Tibial artery (tissue), 4 donors: ENCODE measurements around the gene ALDH1L2.

Experiments
- DNase-seq, 2 donors: peaks; one replicate each; pipeline ENCODE4 v3.0.0-alpha.2; 2019
- H3K27ac ChIP-seq, 2 donors: fragments of 200-600 bp; sonication (generic) in 1 of 2; 1 replicate in 1 of 2; 2 replicates in 1 of 2; pipeline ENCODE4 v1.5.1; 2018 to 2019; ENCODE audit warnings: mild to moderate bottlenecking in 1 of 2
- H3K27me3 ChIP-seq, 2 donors: fragments of 200-600 bp; sonication (generic) in 1 of 2; one replicate each; pipeline versions ENCODE4 v1.5.1 to v1.6.0; 2016 to 2019
- H3K36me3 ChIP-seq, 3 donors: fragments of 200-600 bp; sonication (generic) in 2 of 3; one replicate each; pipeline ENCODE4 v1.5.1; 2016 to 2019; ENCODE audit warnings: mild to moderate bottlenecking in 2 of 3
- H3K4me1 ChIP-seq, 4 donors: fragments of 200-600 bp; sonication (generic) in 2 of 4; 1 replicate in 3 of 4; 2 replicates in 1 of 4; pipeline ENCODE4 v1.5.1; 2016 to 2019
- H3K4me3 ChIP-seq, 2 donors: fragments of 200-600 bp; sonication (generic) in 1 of 2; 1 replicate in 1 of 2; 2 replicates in 1 of 2; pipeline ENCODE4 v1.5.1; 2018 to 2019; ENCODE audit warnings: mild to moderate bottlenecking in 2 of 2
- H3K9me3 ChIP-seq, 3 donors: fragments of 200-600 bp; sonication (generic) in 1 of 3; one replicate each; pipeline ENCODE4 v1.5.1; 2016 to 2019
- intact Hi-C: fragments of 100-400 bp; cut with DNase I; formaldehyde crosslinking; loops from one replicate; pipeline ENCODE4 v1.15.0; 2023; ENCODE audit warnings: low total_unique reads
- TF ChIP-seq, protein P1 (sequence below), 2 experiments: fragments of 200-600 bp in 1 of 2; fragments of 450-650 bp in 1 of 2; IDR thresholded peaks; one replicate each; pipeline ENCODE4 v1.5.1; 2017 to 2019; ENCODE audit warnings: antibody characterized with exemption in 2 of 2, mild to moderate bottlenecking in 1 of 2, moderate library complexity in 1 of 2

ALDH1L2 gene

DNA sequence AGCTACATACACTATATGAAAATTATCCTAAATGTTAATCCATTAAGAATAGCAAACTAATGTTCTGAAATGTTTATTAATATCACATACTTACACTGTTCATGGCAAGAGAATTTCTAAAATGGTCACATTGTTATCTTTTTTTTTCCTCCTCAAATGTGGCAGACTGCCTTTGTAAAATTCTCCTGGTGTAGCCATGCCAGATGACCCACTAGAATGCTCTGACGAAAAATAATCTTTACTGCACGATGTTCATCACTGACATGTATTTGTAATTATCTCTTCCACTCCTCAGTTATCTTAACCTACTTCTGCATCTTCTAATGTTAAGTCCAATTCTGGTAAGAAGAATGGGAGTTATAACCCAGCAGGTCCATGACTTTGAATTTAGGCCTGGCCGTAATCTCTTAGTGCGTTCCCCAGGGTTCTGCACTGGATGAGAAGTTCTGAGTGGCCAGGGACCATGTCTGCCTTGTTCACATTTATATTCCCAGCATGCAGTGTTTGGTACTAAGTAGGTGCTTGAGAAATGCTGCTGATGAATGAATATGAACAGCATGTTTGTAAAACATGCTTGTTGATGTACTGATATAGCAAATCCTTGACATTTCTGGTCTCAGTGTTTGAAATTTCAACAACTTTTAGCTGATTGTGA is 51.4 kb downstream of the ALDH1L2 start:
- intact Hi-C loops = no loop called here
- Histone ChIP-seq H3K27ac (peak overlapping the region in 1 of 2 donors; percentile 45), H3K36me3 (peaks cover 0 to 14% (median 8%) of the 10 kb centered on the region in 3 donors), H3K9me3 (no peaks in the 10 kb centered on the region), H3K27me3 (no peaks in the 10 kb centered on the region), H3K4me1 (peaks cover 0 to 10% (median 0%) of the 10 kb centered on the region in 4 donors), H3K4me3 (no peak overlapping the region)
- no peak for DNase-seq
- TF ChIP-seq, protein P1, sequence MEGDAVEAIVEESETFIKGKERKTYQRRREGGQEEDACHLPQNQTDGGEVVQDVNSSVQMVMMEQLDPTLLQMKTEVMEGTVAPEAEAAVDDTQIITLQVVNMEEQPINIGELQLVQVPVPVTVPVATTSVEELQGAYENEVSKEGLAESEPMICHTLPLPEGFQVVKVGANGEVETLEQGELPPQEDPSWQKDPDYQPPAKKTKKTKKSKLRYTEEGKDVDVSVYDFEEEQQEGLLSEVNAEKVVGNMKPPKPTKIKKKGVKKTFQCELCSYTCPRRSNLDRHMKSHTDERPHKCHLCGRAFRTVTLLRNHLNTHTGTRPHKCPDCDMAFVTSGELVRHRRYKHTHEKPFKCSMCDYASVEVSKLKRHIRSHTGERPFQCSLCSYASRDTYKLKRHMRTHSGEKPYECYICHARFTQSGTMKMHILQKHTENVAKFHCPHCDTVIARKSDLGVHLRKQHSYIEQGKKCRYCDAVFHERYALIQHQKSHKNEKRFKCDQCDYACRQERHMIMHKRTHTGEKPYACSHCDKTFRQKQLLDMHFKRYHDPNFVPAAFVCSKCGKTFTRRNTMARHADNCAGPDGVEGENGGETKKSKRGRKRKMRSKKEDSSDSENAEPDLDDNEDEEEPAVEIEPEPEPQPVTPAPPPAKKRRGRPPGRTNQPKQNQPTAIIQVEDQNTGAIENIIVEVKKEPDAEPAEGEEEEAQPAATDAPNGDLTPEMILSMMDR (IDR thresholded peaks at IDR 0.05) = no peak

DNA sequence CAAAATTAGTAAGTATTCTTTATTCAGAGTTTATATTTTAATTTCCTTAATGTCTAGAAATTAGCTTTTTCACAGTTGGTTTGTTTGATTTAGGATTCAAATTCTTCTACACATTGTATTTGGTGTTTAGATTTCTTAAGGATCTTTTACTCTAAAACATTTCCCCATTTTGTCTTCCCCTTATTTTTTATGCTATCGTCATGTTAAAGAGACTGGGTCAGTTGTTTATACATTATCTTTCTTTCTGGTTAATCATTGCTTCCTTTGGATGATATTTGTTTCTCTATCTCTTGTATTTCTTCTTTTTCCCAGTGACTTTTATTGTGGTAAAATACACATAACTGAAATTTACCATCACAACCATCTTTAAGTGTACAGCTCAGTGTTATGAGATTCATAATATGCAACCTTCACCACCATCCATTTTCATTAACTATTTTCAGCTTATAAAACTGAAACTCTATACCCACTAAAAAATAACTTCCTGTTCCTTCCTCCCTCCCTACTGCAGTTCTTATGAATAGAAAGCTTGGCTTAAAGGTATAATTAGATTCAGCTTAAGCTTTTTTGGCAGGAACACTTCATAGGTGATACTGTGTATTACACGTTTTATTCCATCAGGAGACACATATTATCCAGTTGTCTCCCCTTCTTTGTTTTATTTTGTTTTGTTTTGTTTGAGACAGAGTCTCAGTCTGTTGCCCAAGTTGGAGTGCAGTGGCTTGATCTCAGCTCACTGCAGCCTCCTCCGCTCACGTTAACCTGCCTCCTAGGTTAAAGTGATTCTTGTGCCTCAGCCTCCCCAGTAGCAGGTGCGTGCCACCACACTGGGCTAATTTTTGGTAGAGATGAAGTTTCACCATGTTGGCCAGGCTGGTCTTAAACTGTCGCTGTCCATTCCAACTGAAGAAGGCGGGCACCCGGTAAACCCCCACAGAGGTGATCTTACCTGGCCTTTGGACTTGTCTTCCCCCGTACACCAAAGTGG is 53.1 kb downstream of the ALDH1L2 start:
- H3K27me3 ChIP-seq = no peaks in the 10 kb centered on the region
- no peak for DNase-seq
- H3K9me3 ChIP-seq = no peaks in the 10 kb centered on the region
- H3K4me1 ChIP-seq = peaks cover 0 to 19% (median 3%) of the 10 kb centered on the region in 4 donors
- no peak overlapping the region for H3K27ac ChIP-seq
- no peak overlapping the region for H3K4me3 ChIP-seq
- intact Hi-C loops = no loop called here
- TF ChIP-seq, protein P1 (IDR thresholded peaks at IDR 0.05) = no peak
- H3K36me3 ChIP-seq = peaks cover 0 to 14% (median 8%) of the 10 kb centered on the region in 3 donors

DNA sequence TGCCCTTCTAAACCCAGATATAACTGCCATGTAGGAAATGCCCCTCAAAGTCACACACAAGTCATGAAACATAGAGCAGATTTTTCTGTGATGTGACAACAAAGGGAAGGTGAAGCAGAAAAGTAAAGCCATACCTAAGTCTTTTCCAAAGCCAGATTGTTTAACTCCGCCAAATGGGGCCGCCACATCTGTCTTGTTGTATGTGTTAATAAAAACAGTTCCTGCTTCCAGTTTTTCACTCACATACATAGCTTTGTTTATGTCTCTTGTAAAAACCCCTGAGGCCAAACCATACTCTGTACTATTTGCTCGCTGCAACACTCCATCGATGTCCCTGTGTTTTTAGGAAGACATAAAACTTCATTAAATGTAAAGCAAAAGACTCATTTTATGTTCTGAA is 57.8 kb downstream of the ALDH1L2 start:
- H3K36me3 ChIP-seq = peaks cover 0 to 7% (median 4%) of the 10 kb centered on the region in 3 donors
- H3K27ac ChIP-seq = peak overlapping the region; percentile 46 to 78
- peaks cover 0 to 26% (median 15%) of the 10 kb centered on the region in 4 donors for H3K4me1 ChIP-seq
- DNase-seq = no peak
- intact Hi-C loops = no loop called here
- TF ChIP-seq, protein P1 (IDR thresholded peaks at IDR 0.05) = no peak
- no peaks in the 10 kb centered on the region for H3K27me3 ChIP-seq
- H3K4me3 ChIP-seq = no peak overlapping the region
- no peaks in the 10 kb centered on the region for H3K9me3 ChIP-seq

DNA sequence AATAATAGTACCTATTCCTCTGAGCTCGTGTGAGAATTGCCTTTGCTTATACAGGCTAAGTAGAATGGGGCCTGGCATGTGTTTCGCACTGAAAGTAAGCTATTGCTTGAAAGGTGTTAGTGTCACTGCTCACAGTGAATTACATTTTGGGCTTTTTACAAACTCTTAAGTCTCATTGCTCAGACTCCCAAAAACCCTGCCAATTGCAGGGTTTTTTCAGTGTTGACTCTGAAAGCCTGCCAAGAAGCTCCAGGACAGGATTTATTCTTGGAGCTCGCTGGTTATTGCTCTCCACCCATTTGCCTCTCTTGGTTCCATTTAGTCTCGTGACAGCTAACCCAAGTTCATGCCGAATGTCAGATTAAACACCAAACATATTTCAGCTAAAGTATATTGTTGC is 58.4 kb downstream of the ALDH1L2 start:
- peaks cover 0 to 26% (median 15%) of the 10 kb centered on the region in 4 donors for H3K4me1 ChIP-seq
- peak; percentile 84 to 88 for DNase-seq
- H3K4me3 ChIP-seq = peak overlapping the region in 1 of 2 donors; percentile 15
- H3K27ac ChIP-seq = peak overlapping the region; percentile 46 to 78
- peaks cover 0 to 5% (median 0%) of the 10 kb centered on the region in 3 donors for H3K36me3 ChIP-seq
- TF ChIP-seq, protein P1 (IDR thresholded peaks at IDR 0.05) = no peak
- intact Hi-C loops = no loop called here
- H3K9me3 ChIP-seq = no peaks in the 10 kb centered on the region
- H3K27me3 ChIP-seq = no peaks in the 10 kb centered on the region

DNA sequence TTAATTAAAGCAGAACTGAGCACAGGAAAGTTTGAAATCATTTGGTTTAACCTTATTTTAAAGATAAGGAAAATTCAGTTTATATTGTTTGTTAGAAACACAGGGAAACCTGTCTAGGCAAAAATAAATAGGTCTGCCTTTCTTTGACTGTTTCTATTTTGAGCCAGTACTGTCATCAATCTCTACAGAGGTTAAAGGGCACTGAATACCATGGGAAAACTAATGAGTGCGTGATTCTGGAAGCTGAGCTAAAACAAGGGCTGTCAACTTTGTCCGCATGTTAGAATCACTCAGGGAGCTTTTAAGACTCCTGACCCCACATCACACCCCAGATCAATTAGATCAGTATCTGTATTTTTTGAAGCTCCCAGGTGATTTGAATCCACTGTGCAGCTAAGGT is 59.3 kb downstream of the ALDH1L2 start:
- H3K4me3 ChIP-seq = no peak overlapping the region
- no peak for DNase-seq
- no peaks in the 10 kb centered on the region for H3K9me3 ChIP-seq
- H3K27me3 ChIP-seq = no peaks in the 10 kb centered on the region
- H3K4me1 ChIP-seq = peaks cover 0 to 26% (median 15%) of the 10 kb centered on the region in 4 donors
- peak overlapping the region; percentile 46 to 78 for H3K27ac ChIP-seq
- peaks cover 0 to 5% (median 0%) of the 10 kb centered on the region in 3 donors for H3K36me3 ChIP-seq
- TF ChIP-seq, protein P1 (IDR thresholded peaks at IDR 0.05) = no peak
- intact Hi-C loops = no loop called here
